NB4 (cell line): ENCODE data around the gene KRTAP6-3.

ENCODE experiments used
- DNase-seq: peaks from one replicate; pipeline ENCODE4 v3.0.0; 2010; ENCODE audit warnings: low read depth
- H3K4me3 ChIP-seq: one replicate; pipeline ENCODE4 v1.5.1; 2011; ENCODE audit warnings: mild to moderate bottlenecking, low read depth, low read length, moderate library complexity
- CTCF ChIP-seq: IDR thresholded peaks from one replicate; pipeline ENCODE4 v1.5.1; 2012; ENCODE audit warnings: low read depth, low read length
- MYC ChIP-seq: IDR thresholded peaks from 2 replicates; pipeline ENCODE4 v1.6.1; 2011; ENCODE audit warnings: low read depth, low read length
- POLR2A ChIP-seq: IDR thresholded peaks from 2 replicates; pipeline ENCODE4 v1.6.1; 2011; ENCODE audit warnings: mild to moderate bottlenecking; ENCODE audit not compliant: insufficient read length; ENCODE audit errors: extremely low read depth
- TF ChIP-seq, protein P1 (sequence below): IDR thresholded peaks from 2 replicates; pipeline ENCODE4 v1.6.1; 2011; ENCODE audit warnings: low read depth, low read length

Gene KRTAP6-3

GRCh38 chr21:30615199-30615598 lies 23.0 kb downstream of the KRTAP6-3 start:
- no peak for TF ChIP-seq CTCF
- TF ChIP-seq POLR2A, result no peak
- TF ChIP-seq MYC, result no peak
- TF ChIP-seq, protein P1, sequence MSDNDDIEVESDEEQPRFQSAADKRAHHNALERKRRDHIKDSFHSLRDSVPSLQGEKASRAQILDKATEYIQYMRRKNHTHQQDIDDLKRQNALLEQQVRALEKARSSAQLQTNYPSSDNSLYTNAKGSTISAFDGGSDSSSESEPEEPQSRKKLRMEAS, result no peak
- no peak for DNase-seq
- no peak overlapping the region for H3K4me3 ChIP-seq

DNA sequence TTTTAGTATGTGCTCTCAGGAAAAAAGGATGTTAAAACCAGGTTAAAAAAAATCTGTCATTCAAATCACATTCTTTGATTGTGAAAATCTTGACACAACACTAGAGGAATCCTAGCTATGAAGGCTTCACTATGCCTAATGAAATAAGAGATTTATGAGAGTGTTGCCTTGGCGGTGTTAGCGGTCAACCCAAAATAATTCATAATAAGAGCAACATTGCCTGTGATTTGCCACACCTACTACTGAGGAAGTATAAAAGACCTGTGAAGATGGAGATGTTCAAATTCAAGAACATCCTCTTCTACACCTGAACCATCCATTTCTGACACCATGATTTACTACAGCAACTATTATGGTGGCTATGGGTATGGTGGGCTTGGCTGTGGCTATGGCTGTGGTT lies 23.9 kb downstream of the KRTAP6-3 start, which contains the start of gene KRTAP20-1:
Gene KRTAP20-1, plus strand, starts transcription at position 301 of the 400 bp plus-strand sequence. Its CDS starts 30 bp downstream, at position 331.
- no peak within 1 kb of the TSS for H3K4me3 ChIP-seq
- no peak for DNase-seq

DNA sequence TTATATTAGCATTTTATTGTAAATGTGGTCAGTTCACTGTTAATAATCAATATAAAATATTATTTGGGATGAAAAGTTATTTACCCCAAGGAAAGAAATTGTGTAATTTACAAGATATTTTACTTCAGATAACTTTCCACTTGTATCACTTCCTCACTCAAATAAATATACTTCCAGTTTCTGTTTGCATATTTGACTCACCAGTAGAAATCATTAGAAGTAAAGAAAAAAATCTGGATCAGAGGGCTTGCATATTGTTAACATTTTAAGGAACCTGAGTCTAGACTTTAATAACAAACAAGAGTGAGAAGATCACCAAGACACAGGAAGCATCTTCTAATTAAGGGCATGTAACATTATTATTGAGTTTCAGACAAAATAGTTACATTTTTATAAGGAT lies 27.8 kb downstream of the KRTAP6-3 start:
- H3K4me3 ChIP-seq, result no peak overlapping the region
- DNase-seq, result no peak
- TF ChIP-seq POLR2A, result no peak
- TF ChIP-seq, protein P1, result no peak
- no peak for TF ChIP-seq CTCF
- TF ChIP-seq MYC, result no peak

More for the DNA sequence above, 23.9 kb downstream of the KRTAP6-3 start, which contains the start of gene KRTAP20-1:
- TF ChIP-seq CTCF (no peak), MYC (no peak), POLR2A (no peak)
- TF ChIP-seq, protein P1, result no peak

GRCh38 chr21:30620522-30620921 lies 28.3 kb downstream of the KRTAP6-3 start, which contains the start of gene KRTAP20-4:
Gene KRTAP20-4, plus strand, starts transcription at chr21:30620627.
- TF ChIP-seq CTCF (no peak), POLR2A (no peak), MYC (no peak)
- TF ChIP-seq, protein P1, result no peak
- no peak within 1 kb of the TSS for H3K4me3 ChIP-seq
- no peak for DNase-seq

GRCh38 chr21:30623362-30623761 lies 31.1 kb downstream of the KRTAP6-3 start:
- DNase-seq, result no peak
- TF ChIP-seq, protein P1, result no peak
- no peak for TF ChIP-seq CTCF
- no peak for TF ChIP-seq POLR2A
- TF ChIP-seq MYC, result no peak
- H3K4me3 ChIP-seq, result no peak overlapping the region
